Activated B cell treated with CpG ODN at 0.5 μM for 24 hours (primary cell): ENCODE measurements around the gene ADRA1B. TPM values are rescaled to one million over a fixed set of nuclear protein-coding genes. Genes with fewer than 3 reads are reported as not detected.

Experiments used
- ATAC-seq: fragments of 200-7000 bp; cut with Tn5 transposase; one replicate; pipeline ENCODE4 v1.10.0; 2021; ENCODE audit warnings: low read depth, mild to moderate bottlenecking, moderate library complexity
- CTCF ChIA-PET: fragments of 350-600 bp; sonication (Branson Sonifier 250); formaldehyde crosslinking; loops from one replicate; lab custom pipeline; 2021; ENCODE audit warnings: antibody characterized with exemption; lab: Charles Lee
- POLR2A ChIA-PET: fragments of 350-600 bp; sonication (Branson Sonifier 250); formaldehyde crosslinking; loops from one replicate; lab custom pipeline; 2021; ENCODE audit warnings: antibody characterized with exemption; lab: Charles Lee
- DNase-seq: peaks from one replicate; pipeline ENCODE4 v3.0.0; 2022
- H3K27ac Mint-ChIP-seq: one replicate; pipeline ENCODE4 v1.8.0; 2020; ENCODE audit warnings: mixed read lengths
- H3K27me3 Mint-ChIP-seq: one replicate; pipeline ENCODE4 v1.8.0; 2021; ENCODE audit warnings: mixed read lengths
- H3K36me3 Mint-ChIP-seq: one replicate; pipeline ENCODE4 v1.8.0; 2021; ENCODE audit warnings: low read depth, mixed read lengths
- H3K4me1 Mint-ChIP-seq: one replicate; pipeline ENCODE4 v1.8.0; 2021; ENCODE audit warnings: mixed read lengths
- H3K4me3 Mint-ChIP-seq: one replicate; pipeline ENCODE4 v1.8.0; 2020; ENCODE audit warnings: mild to moderate bottlenecking, mixed read lengths
- H3K9me3 Mint-ChIP-seq: one replicate; pipeline ENCODE4 v1.8.0; 2020; ENCODE audit warnings: mixed read lengths
- CTCF ChIP-seq: fragments of 200-600 bp; IDR thresholded peaks from one replicate; pipeline ENCODE4 v1.8.0; 2022; ENCODE audit warnings: antibody characterized with exemption, mild to moderate bottlenecking
- intact Hi-C: fragments of 100-400 bp; cut with micrococcal nuclease; formaldehyde crosslinking; loops from one replicate; pipeline ENCODE4 v1.15.1; 2024
- total RNA-seq: library from RNA; stranded (reverse); gene quantifications from 2 replicates; pipeline ENCODE4 v1.2.3, GENCODE V29; 2022

The ADRA1B gene
- total RNA-seq, 1 donor from 2014 or later = 0.53 TPM

- no peaks in the 10 kb centered on the region for H3K4me1 Mint-ChIP-seq
- ChIA-PET POLR2A (no interaction called here), CTCF (no interaction called here)
- no peaks in the 10 kb centered on the region for H3K36me3 Mint-ChIP-seq
- no peak for ATAC-seq
- no peak overlapping the region for H3K4me3 Mint-ChIP-seq
- H3K27ac Mint-ChIP-seq = no peak overlapping the region
- peaks cover 22% of the 10 kb centered on the region for H3K27me3 Mint-ChIP-seq
- TF ChIP-seq CTCF = no peak
- intact Hi-C loops = no loop called here
- no peaks in the 10 kb centered on the region for H3K9me3 Mint-ChIP-seq
- DNase-seq = no peak
Observed at GRCh38 chr5:159893040-159893695, 23.1 kb upstream of the ADRA1B start.

GRCh38 chr5:159894149-159894720, 22.0 kb upstream of the ADRA1B start:
- TF ChIP-seq CTCF = no peak
- no peaks in the 10 kb centered on the region for H3K4me1 Mint-ChIP-seq
- no peak overlapping the region for H3K4me3 Mint-ChIP-seq
- H3K27me3 Mint-ChIP-seq = peaks cover 27% of the 10 kb centered on the region
- ATAC-seq (no peak), DNase-seq (no peak)
- no peak overlapping the region for H3K27ac Mint-ChIP-seq
- intact Hi-C loops = no loop called here
- no peaks in the 10 kb centered on the region for H3K9me3 Mint-ChIP-seq
- ChIA-PET CTCF (no interaction called here), POLR2A (no interaction called here)
- no peaks in the 10 kb centered on the region for H3K36me3 Mint-ChIP-seq

- H3K27me3 Mint-ChIP-seq = peaks cover 36% of the 10 kb centered on the region
Observed at GRCh38 chr5:159897786-159898393, 18.4 kb upstream of the ADRA1B start.

GRCh38 chr5:159899067-159900049, 16.9 kb upstream of the ADRA1B start:
- no peak for ATAC-seq
- CTCF ChIA-PET = no interaction called here
- TF ChIP-seq CTCF = no peak
- POLR2A ChIA-PET = no interaction called here
- intact Hi-C loops = no loop called here
- Mint-ChIP-seq H3K27ac (no peak overlapping the region), H3K9me3 (no peaks in the 10 kb centered on the region), H3K27me3 (peaks cover 36% of the 10 kb centered on the region), H3K36me3 (no peaks in the 10 kb centered on the region), H3K4me1 (no peaks in the 10 kb centered on the region), H3K4me3 (no peak overlapping the region)
- DNase-seq = no peak

More at GRCh38 chr5:159897786-159898393, 18.4 kb upstream of the ADRA1B start:
- Mint-ChIP-seq H3K9me3 (no peaks in the 10 kb centered on the region), H3K27ac (no peak overlapping the region), H3K4me3 (no peak overlapping the region), H3K4me1 (no peaks in the 10 kb centered on the region), H3K36me3 (no peaks in the 10 kb centered on the region)
- intact Hi-C loops = no loop called here
- ChIA-PET POLR2A (no interaction called here), CTCF (no interaction called here)
- DNase-seq (no peak), ATAC-seq (no peak)
- TF ChIP-seq CTCF = no peak
